Stimulated activated CD4-positive, alpha-beta T cell treated with anti-CD3 and anti-CD28 coated beads, TNF-alpha, amount 100 ng/mL, for 48 hours (primary cell): ENCODE results near the gene WDR46.
A peak's percentile ranks its signal among the peaks of the same experiment; 100 is the strongest.
"Not testable (repeated sequence)": the region's sequence is repeated elsewhere in the genome, so short reads cannot be mapped to it uniquely, and the experiment has no call there.

ENCODE experiments used
- DNase-seq, 3 donors: peaks; one replicate each; pipeline ENCODE4 v3.0.0-alpha.2; 2020; ENCODE audit warnings: low read depth in 3 of 3

The WDR46 gene

DNA sequence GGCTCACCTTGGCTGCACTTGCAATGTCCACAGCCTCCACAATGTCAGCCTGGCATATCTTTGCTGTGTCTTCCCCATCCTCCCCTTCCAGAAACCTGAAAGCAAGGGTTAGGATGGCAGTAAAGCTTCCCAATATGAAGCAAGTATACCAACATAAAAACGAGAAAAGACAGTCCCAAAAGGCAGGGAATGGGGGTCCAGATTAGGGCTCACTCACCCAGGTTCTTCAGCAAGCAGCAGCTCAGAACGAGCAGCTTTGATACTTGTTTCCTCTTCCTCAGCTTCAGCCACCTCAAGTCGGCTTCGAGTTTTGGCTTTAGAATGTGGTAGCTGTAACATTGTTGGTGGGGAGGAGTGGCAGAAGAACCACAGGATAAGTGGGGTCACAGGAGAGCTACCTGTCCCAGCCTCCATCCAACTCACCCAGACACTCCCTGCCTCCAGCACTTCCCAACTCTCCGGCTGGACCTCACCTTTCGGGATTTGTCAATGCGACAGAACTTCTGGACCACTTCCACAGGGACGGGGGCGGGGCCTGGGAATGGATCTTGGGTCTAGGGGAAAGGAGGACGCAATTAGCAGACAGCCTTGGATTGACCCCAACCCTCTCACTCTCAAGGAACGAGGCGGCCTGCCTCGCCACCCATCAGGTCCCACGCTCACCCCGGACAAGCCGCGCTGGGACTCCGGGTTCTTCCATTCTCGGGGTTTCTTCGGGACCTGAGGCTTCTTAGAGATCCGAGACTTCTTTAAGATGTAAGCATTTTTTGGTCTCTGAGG, 708 bp downstream of the WDR46 start:
- no peak for DNase-seq

DNA sequence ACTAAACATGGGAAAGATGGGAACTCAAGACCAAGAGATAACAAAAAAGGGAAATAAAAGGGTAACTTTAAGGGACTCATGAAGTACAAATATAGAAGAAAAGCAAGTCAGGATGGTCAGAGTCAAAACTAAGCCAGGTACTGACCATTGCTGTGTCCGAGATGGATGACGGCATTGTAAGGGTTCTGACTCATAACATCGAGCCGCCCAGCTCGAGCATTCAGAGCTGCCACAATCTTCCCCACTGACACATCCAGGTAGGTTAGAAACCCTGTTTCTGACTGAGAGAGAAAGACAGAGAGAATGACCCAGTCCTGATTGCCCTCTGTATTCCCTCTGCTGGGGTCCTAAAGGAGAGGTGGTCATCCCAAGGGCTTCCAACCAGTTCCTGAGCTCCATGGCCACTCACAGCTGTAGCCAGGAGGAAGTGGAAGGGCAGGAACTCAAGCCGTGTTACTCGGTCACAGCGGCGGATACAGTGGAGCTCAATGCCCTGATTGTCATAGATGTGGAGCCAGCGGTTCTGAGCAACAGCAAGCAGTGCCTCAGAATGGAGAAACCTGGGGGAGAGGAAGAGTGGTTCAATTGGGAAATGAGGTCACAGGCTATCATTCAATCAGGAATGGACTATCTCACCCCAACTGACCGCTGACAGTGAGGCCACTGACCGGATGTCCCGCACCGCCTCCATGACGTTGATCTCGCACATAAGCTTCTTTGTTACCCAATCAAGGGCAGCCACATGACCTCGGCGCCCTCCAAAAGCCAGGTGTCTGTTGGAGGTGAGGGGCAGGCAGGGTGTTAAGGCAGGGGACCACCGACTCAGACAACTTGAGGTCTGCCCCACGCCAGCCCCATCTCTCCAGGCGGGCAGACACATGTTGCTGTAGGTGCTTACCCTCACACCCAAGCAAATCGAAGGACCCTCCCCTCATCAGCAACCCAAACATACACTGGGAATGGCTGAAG, 1.8 kb downstream of the WDR46 start:
- no peak for DNase-seq

DNA sequence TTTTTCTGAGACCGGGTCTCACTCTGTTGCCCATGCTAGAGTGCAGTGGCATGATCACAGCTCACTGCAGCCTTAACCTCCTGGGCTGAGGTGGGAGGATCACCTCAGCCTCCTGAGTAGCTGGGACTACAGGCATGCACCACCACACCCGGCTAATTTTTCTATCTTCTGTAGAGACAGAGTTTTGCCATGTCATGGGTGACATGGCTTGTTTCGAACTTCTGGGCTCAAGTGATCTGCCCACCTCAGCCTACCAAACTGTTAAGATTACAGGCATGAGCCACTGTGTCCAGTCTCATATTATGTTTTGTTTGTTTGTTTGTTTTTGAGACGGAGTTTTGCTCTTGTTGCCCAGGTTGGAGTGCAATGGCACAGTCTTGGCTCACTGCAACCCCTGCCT, 3.8 kb downstream of the WDR46 start:
- DNase-seq: not testable (repeated sequence)

DNA sequence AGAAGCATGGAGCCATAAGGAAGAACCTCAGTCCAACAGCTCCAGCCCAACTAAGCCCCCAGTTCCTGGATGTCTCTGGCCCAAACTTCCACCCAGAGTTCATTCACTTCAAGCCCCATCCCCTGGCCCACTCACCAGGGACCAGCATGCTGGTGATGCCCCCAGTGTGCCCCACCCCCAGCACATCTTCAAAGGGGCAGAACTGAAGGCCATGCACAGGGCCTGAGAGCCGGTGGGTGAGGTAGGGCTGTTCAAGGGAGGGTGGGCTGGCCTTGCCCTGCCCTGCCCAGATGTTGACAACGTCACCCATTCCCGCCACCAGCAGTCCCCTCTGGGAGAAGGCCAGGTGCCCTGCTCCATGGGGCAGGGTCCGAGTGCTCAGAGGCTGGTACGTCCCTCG, 8.5 kb downstream of the WDR46 start:
- DNase-seq: no peak

DNA sequence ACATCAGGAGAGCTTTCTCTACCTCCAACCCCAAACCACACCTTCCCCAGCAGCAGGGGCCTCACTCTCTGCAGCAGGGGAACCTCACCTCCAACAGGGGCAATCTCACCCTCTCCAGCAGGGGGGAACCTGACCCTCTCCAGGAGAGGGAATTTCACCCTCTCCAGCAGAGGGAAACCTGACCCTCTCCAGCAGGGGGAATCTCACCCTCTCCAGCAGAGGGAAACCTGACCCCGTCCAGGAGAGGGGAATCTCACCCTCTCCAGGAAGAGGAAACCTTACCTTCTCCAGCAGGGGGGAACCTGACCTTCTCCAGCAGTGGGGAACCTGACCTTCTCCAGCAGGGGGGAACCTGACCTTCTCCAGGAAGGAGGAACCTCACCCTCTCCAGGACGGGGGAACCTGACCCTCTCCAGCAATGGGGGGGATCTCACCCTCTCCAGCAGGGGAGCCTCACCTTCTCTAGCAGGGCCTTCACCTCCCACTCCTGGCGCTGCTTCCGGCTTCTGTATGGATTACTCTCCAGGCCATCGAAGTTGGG, 9.0 kb downstream of the WDR46 start:
- DNase-seq: no peak

DNA sequence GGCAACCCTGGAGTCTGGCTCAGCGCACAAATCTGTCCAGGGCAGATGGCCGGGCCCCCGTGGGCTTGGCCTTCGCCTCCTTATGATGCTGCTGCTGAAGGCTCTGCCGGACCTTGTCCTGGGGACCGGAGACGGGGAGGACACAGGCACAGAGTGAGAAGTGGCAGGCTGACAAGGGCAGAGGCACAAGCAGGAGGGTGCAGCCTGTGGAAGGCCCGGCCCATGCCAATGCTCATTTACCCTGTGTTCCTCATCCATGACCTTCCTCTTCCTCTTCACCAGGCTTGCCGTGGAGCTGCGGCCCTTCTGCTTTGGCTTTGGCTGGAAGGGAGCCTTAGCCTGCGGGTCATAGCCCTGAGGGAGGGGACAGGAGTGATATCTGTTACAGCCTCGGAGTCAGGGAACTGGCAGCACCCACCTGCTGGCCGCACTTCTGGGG, 9.8 kb downstream of the WDR46 start:
- DNase-seq: no peak

DNA sequence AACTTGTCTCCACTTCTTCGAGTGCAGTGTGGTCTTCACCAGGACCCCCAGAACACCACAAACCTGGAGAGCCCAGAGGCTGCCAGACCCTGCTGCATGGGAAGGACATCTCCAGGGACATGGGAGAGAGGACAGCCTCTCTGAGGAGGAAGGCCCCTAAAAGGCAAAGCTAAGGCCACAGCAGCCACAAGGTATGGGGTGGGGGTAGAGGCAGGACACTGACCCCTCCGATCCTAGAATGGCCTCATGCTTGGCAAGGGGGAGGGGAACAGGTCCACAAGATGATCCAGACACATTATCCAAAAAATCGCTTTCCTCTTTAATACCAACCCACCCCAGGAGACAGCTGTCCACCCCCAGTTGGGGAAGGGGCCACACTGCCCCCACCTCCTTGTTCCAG, 10.2 kb downstream of the WDR46 start:
- no peak for DNase-seq

DNA sequence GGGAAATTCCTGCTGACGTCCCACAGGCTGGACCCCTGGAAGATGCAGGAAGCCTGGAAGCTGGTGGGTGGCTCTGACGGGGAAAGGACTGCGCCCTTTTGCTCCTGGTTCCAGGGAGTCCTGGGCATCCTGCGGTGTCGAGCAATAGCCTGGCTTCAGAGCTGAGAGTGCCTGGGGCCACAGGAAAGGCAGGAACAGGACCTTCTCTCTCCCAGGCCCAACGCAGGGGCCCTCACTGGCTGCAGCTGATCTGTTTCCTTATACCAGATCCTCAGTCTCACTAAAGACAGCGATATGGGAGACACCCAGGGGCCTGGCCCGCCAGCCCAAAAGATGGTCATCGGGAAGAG, 10.7 kb downstream of the WDR46 start:
- DNase-seq: no peak

DNA sequence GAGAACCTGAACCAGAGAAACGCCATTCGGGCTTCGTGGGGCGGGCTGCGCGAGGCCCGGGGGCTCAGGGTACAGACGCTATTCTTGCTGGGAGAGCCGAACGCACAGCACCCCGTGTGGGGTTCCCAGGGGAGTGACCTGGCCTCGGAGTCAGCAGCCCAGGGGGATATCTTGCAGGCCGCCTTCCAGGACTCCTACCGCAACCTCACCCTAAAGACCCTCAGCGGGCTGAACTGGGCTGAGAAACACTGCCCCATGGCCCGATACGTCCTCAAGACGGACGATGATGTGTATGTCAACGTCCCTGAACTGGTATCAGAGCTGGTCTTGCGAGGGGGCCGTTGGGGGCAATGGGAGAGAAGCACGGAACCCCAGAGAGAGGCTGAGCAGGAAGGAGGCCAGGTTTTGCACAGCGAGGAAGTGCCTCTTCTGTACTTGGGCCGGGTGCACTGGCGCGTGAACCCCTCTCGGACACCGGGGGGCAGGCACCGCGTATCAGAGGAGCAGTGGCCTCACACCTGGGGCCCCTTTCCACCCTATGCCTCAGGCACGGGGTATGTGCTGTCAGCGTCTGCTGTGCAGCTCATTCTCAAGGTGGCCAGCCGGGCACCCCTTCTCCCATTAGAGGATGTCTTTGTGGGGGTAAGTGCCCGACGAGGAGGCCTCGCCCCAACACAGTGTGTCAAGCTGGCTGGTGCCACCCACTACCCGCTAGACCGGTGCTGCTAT, 11.2 kb downstream of the WDR46 start:
- no peak for DNase-seq

DNA sequence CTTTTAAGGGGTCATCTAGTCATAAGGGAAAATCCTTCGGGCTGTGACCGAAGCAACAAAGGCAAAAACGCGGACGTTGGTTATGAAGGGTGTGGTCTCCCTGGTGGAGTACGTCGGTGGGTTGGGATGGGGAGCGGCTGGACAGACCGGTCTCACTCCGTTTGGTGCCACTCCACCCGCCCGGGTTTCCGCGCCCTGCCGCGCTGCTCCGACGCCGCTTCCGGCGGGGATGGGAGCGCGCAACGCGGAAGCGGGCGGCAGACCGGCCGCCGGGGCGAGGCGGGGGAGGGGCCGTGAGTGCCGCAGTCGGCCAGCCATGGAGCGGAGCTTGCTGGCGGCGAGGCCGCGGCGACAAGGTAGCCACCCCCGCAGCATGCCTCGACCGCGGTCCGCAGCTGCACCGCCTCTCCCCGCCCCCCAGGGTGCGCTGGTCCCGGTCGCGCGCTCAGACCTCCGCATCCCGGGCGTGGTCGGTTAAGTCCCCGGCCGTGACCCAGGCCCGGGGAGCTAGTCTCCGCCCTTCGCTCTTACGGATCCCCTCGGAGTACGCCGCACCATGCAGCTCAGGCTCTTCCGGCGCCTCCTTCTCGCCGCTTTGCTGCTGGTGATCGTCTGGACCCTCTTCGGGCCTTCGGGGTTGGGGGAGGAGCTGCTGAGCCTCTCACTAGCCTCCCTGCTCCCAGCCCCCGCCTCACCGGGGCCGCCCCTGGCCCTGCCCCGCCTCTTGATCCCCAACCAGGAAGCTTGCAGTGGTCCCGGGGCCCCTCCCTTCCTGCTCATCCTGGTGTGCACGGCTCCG, 12.0 kb downstream of the WDR46 start, which contains the start of gene B3GALT4:
Gene B3GALT4 (plus strand): TSS at position 260 of the 799 bp plus-strand sequence. CDS start 297 bp downstream, at position 557.
- DNase-seq: peak; percentile 65 to 75 (median 68)

DNA sequence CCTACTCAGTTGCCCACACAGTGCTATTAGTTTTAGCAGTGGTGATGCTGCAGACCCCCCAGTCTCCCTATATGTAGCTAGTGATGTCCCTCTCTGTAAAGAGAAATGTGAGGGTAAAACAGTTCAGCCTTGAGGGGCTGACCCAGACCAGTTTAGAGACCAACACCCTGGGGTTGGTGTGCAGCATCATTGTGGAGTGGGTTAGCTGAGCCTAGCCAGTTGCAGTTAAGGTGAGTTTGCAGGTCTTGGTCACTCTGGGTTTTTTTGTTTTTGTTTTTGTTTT, 12.5 kb downstream of the WDR46 start:
- no peak for DNase-seq

DNA sequence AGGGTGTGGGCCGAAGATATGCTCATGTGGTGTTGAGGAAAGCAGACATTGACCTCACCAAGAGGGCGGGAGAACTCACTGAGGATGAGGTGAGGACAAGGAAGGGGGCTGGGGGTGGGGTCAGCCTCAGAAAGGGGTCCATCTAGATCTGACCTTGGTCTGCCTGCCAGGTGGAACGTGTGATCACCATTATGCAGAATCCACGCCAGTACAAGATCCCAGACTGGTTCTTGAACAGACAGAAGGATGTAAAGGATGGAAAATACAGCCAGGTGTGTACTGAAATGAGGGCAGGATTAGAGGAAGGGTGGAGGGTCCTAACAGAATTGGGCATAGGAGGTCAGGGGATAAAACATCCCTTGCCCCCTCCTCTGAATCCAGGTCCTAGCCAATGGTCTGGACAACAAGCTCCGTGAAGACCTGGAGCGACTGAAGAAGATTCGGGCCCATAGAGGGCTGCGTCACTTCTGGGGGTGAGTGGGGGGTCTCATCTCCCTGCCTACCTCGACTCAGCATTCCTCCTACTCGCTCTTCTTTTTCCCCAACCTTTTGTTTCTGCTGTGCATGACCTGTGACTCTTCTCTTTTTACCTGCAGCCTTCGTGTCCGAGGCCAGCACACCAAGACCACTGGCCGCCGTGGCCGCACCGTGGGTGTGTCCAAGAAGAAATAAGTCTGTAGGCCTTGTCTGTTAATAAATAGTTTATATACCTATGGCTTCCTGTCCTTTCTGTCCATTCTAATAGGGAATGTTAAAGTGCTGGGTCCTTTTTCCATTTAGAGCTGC, 13.1 kb downstream of the WDR46 start:
- not testable (repeated sequence) for DNase-seq

DNA sequence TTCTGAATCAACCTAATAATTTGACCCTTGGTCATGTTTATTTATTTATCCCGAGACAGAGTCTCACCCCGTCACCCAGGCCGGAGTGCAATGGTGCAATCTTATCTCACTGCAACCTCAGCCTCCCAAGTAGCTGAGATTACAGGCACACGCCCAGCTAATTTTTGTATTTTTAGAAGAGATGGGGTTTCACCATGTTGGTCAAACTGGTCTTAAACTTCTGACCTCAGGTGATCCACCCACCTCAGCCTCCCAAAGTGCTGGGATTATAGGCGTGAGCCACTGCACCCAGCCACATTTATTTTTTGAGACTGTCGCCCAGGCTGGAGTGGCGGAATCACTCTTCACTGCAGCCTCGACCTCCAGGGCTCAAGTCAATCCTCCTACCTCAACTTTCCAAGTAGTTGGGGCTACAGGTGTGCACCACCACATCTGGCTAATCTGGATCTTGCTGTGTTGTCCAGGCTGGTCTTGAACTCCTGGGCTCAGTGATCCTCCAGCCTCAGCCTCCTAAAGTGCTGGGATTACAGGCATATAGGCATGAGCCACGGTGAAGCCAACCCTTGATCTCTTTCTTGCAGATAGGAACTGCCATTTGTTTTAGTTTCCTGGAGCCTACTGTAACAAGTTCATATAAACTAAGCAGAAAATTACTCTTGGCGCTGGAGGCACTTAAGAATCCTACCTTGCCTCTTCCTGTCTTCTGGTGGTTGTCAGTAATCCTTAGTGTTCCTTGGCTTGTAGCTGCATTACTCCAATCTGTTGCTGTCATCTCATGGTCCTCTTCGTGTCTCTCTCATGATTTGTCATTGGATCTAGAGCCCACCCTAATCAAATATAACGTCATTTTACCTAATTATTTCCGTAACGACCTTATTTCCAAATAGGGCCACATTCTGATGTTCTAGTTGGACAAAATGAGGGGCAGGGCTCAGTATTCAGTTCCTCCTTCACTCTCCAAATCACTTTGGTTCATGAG, 14.8 kb downstream of the WDR46 start:
- DNase-seq: no peak

DNA sequence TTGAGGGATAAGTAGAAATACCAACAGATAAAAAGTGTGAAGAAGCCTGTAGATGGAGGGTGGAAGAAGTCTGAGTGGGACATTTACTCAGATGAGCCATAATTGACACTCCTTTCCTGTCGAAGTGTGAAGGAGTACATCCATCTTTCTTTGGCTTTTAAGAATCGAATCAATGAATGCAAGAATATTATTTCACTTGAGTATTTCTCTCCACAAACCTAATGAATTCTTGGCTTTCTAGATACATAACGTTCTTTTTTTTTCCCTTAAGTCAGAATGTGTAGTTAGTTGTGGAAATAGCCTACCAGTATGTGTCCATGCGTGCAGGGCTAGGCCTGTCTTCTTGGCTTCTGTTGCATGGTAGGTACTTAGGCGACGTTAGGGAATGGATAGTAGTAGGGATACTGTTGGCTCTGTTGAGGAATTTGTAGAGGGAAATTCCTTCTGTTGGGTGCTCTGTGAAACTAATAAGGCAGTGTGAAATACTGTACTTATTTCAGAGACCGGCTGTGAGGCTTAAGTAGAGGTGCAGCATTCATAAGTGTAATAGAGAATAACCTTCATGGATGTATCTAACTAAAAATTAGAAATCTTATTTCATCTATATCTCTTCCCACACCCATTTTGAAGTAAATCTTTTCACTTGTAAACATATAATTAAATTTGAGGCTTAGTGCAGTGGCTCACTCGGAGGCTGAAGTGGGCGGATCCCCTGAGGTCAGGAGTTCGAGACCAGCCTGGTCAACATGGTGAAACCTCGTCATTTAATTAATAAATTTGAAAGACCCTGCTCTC, 15.7 kb downstream of the WDR46 start:
- DNase-seq: no peak

DNA sequence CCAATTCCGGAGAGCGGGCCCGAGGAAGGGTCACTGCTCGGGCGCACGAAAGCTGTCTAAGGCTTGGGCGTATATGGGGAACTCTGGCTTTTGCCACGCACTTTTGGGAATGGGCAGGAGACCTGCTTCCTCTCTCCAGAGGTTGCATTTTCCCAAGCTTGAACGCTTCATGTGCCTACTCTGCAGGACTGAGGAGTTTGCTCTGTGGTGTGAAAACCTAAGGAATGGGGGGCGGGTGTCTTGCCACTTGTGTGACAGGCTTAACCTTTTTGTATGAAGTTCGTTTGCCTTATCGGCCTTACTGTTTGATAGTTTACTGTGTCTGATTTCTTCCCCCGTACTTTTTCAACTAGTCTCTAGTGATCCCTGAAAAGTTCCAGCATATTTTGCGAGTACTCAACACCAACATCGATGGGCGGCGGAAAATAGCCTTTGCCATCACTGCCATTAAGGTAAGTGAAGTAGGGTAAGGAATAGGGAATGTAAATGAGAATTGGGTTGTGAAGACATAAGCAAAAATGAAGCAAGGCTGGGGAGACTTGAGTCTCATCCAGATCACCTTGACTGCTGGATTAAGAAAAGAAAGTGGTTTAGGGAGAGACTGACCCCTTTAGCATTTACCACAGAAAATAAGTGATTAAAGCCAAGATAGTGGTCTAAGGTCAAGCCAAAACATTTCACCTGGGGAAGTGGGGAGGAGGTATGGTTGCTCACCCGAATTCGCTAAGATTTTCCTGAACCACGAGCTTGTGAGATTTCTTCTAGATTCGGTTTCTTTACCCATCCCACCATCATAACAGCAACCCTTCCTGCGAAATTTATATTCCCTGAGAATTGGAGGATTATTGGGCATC, 16.5 kb downstream of the WDR46 start:
- no peak for DNase-seq

DNA sequence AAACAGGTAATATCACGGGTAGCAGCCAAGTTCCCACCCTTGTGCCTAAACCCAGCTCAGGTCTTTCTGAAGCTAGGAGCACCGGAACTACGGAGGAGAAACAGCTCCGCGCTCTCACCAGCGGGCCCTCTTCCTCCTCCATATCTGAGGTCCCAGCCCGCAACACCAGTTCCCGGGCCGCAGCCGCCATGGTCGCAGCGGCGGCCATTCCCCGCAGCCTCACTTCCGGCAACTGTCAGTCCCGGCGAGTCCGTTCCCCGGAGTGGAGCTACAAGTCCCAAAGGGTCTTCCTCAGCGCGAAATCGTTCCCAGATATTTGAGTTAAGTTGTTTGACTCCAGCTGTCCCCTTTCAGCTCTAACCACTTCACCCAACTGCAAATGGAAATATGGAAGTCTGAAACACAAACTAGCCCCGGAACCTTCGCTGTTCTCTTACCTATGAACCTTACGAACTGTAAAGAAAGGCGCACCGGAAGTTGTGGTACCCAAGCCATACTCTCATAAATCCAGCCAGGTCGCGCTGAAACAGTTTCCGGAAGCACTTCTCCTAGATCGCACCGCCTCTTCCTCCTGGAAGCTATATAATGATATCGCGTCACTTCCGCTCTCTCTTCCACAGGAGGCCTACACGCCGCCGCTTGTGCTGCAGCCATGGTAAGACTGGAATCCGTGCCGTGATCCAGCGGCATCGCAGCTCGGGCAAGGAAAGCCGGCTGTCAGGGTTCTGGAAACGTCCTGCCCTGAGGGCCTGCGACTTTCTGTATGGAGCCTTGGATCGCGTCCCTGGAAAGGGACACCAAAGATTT, 17.4 kb downstream of the WDR46 start, which contains the start of the genes RPS18 and VPS52:
Gene RPS18 (plus strand): TSS at position 608 of the 807 bp plus-strand sequence. CDS start 45 bp downstream, at position 653.
Gene VPS52 (minus strand): TSS at position 409 of the 807 bp plus-strand sequence. CDS start 201 bp downstream, at position 208.
- DNase-seq: peak; percentile 76 to 89 (median 88)
